Testis (tissue), 3 donors: ENCODE data around the gene BGLAP. TPM values are rescaled to one million over a fixed set of nuclear protein-coding genes. Genes with fewer than 3 reads are reported as not detected.
A peak's percentile ranks its signal among the peaks of the same experiment; 100 is the strongest.

Experiments
- DNase-seq: peaks from one replicate; pipeline ENCODE4 v3.0.0-alpha.2; 2019
- H3K27ac ChIP-seq, 2 donors: fragments of 200-600 bp; sonication (generic); one replicate each; pipeline ENCODE4 v1.5.1; 2019
- H3K27me3 ChIP-seq: fragments of 200-600 bp; sonication (generic); one replicate; pipeline ENCODE4 v1.5.1; 2019
- H3K36me3 ChIP-seq: fragments of 200-600 bp; sonication (generic); one replicate; pipeline ENCODE4 v1.5.1; 2017; ENCODE audit warnings: low read depth; ENCODE audit errors: missing control alignments
- H3K4me1 ChIP-seq: fragments of 200-600 bp; sonication (generic); one replicate; pipeline ENCODE4 v1.5.1; 2019
- H3K4me3 ChIP-seq, 2 donors: fragments of 200-600 bp; sonication (generic); one replicate each; pipeline ENCODE4 v1.5.1; 2017 to 2019
- H3K9me3 ChIP-seq: fragments of 200-600 bp; sonication (generic); one replicate; pipeline ENCODE4 v1.5.1; 2017
- POLR2A ChIP-seq: fragments of 450-650 bp; IDR thresholded peaks from one replicate; pipeline ENCODE4 v1.6.1; 2017; ENCODE audit warnings: antibody characterized with exemption, mild to moderate bottlenecking, moderate library complexity
- WGBS, 2 donors: methylation state at CpG; one replicate each; pipeline ENCODE4 v1.1.5; 2018; 5-methylcytosine and 5-hydroxymethylcytosine counted together
- intact Hi-C: fragments of 100-400 bp; cut with DNase I; formaldehyde crosslinking; loops from one replicate; pipeline ENCODE4 v1.15.1; 2023; ENCODE audit warnings: low total_unique reads
- polyA plus RNA-seq: library from polyadenylated mRNA; stranded (reverse); fragments of 350-450 nt; fragmentation: Illumina TruSeq; extraction: RNeasy Lipid Tissue Mini Kit (QIAGEN cat#74804); gene quantifications from one replicate; pipeline ENCODE4 v1.2.3, GENCODE V29; 2014; ENCODE audit warnings: low read depth, low replicate concordance; ENCODE audit not compliant: insufficient read depth
- total RNA-seq, 2 donors: library from RNA; depleted of rRNA; stranded (reverse); fragments of >200 nt; gene quantifications; one replicate each; pipeline ENCODE4 v1.2.3, GENCODE V29; 2016
- TF ChIP-seq, protein P1 (sequence below), 3 experiments: fragments of 450-650 bp in 2 of 3; fragments of 200-600 bp in 1 of 3; sonication (generic) in 1 of 3; IDR thresholded peaks; one replicate each; pipeline ENCODE4 v1.5.1; 2016 to 2019; ENCODE audit warnings: antibody characterized with exemption in 3 of 3, mild to moderate bottlenecking in 2 of 3, moderate library complexity in 1 of 3

BGLAP gene
- total and polyA plus RNA-seq, 3 donors from 2014 or later, result 1.1 to 1.5 TPM; not detected in 1

DNA sequence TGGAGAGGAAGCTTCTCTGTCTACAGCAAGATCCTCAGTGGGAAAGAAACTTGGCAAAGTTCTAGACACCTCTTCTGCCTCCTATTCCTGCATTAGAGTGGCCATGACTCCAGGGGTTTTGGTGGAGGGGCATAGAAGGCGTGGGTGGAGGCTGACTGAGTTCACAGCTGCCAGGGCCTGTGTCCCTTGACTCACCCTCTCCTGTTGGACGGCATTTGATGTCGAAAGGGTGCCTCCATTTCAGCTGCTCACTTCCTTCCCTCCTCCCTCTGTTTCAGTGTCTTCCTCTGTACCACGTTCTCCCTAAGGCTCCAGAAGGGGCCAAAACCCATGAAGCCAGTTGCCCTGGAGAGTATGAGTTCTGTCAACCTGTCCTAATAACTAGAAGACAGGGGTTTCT is 42.8 kb downstream of the BGLAP start:
- DNase-seq, result no peak
- intact Hi-C loops, result no loop called here
- Histone ChIP-seq H3K4me1 (peaks cover 20% of the 10 kb centered on the region), H3K36me3 (no peaks in the 10 kb centered on the region), H3K9me3 (no peaks in the 10 kb centered on the region), H3K4me3 (no peak overlapping the region), H3K27ac (no peak overlapping the region), H3K27me3 (no peaks in the 10 kb centered on the region)
- TF ChIP-seq POLR2A, result no peak
- TF ChIP-seq, protein P1, sequence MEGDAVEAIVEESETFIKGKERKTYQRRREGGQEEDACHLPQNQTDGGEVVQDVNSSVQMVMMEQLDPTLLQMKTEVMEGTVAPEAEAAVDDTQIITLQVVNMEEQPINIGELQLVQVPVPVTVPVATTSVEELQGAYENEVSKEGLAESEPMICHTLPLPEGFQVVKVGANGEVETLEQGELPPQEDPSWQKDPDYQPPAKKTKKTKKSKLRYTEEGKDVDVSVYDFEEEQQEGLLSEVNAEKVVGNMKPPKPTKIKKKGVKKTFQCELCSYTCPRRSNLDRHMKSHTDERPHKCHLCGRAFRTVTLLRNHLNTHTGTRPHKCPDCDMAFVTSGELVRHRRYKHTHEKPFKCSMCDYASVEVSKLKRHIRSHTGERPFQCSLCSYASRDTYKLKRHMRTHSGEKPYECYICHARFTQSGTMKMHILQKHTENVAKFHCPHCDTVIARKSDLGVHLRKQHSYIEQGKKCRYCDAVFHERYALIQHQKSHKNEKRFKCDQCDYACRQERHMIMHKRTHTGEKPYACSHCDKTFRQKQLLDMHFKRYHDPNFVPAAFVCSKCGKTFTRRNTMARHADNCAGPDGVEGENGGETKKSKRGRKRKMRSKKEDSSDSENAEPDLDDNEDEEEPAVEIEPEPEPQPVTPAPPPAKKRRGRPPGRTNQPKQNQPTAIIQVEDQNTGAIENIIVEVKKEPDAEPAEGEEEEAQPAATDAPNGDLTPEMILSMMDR (IDR thresholded peaks at IDR 0.05), result no peak
- WGBS, 2 donors, result 85% methylated on average over 4 of the region's 4 CpGs

DNA sequence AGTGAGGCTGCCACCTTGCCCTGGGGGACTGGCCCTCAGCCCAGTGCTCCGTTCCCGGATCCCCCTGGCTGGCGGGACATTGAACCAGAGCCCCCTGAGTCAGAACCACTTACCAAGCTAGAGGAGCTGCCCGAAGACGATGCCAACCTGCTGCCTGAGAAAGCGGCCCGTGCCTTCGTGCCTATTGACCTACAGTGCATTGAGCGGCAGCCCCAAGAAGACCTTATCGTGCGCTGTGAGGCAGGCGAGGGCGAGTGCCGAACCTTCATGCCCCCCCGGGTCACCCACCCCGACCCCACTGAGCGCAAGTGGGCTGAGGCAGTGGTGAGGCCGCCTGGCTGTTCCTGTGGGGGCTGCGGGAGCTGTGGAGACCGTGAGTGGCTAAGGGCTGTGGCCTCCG is 43.5 kb downstream of the BGLAP start:
- Histone ChIP-seq H3K27ac (no peak overlapping the region), H3K4me1 (peaks cover 20% of the 10 kb centered on the region), H3K9me3 (no peaks in the 10 kb centered on the region), H3K4me3 (no peak overlapping the region), H3K27me3 (no peaks in the 10 kb centered on the region), H3K36me3 (no peaks in the 10 kb centered on the region)
- 70 to 92% methylated on average over 5 to 21 of the region's 21 CpGs for WGBS, 2 donors
- DNase-seq, result no peak
- intact Hi-C loops, result no loop called here
- TF ChIP-seq POLR2A, result no peak
- TF ChIP-seq, protein P1 (IDR thresholded peaks at IDR 0.05), result no peak

DNA sequence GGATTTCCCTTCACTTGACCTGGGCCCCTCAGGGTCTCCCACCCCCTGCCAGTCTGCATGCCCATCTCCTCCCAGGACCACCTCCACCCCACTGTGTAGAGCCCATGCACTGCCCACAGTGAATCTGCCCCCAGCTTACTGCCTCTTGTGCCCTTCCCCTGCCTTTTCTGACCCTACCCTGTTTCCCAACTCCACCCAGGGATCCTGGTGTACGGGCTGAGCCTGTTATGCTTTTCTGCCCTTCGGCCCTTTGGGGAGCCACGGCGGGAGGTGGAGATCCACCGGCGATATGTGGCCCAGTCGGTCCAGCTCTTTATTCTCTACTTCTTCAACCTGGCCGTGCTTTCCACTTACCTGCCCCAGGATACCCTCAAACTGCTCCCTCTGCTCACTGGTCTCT is 44.1 kb downstream of the BGLAP start:
- no peak for DNase-seq
- Histone ChIP-seq H3K27me3 (no peaks in the 10 kb centered on the region), H3K27ac (no peak overlapping the region), H3K4me1 (peaks cover 18% of the 10 kb centered on the region), H3K36me3 (no peaks in the 10 kb centered on the region), H3K4me3 (no peak overlapping the region), H3K9me3 (no peaks in the 10 kb centered on the region)
- intact Hi-C loops, result no loop called here
- 94 to 96% methylated on average over 8 of the region's 8 CpGs for WGBS, 2 donors
- TF ChIP-seq, protein P1 (IDR thresholded peaks at IDR 0.05), result no peak
- no peak for TF ChIP-seq POLR2A

DNA sequence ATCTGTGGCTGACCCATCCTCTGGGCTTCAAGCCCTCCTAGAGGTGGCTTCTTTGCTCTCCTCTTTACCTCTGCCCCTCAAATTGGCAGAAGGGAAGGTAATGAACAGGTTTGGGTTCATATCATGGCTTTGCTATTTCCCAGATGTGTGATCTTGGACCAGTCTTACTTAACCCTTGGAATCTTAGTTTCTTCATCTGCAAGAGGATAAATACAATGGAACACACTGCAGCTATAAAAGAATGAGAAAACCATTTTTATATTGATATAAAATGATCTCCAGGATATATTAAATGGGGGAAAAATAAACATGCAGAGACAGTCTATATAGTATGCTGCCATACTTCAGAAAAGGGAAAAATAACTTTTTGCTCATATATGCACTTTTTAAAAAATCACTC is 47.9 kb downstream of the BGLAP start:
- Histone ChIP-seq H3K4me3 (no peak overlapping the region), H3K4me1 (peaks cover 4% of the 10 kb centered on the region), H3K36me3 (no peaks in the 10 kb centered on the region), H3K27me3 (no peaks in the 10 kb centered on the region), H3K9me3 (no peaks in the 10 kb centered on the region), H3K27ac (no peak overlapping the region)
- TF ChIP-seq POLR2A, result no peak
- TF ChIP-seq, protein P1 (IDR thresholded peaks at IDR 0.05), result no peak
- no peak for DNase-seq
- intact Hi-C loops, result no loop called here

DNA sequence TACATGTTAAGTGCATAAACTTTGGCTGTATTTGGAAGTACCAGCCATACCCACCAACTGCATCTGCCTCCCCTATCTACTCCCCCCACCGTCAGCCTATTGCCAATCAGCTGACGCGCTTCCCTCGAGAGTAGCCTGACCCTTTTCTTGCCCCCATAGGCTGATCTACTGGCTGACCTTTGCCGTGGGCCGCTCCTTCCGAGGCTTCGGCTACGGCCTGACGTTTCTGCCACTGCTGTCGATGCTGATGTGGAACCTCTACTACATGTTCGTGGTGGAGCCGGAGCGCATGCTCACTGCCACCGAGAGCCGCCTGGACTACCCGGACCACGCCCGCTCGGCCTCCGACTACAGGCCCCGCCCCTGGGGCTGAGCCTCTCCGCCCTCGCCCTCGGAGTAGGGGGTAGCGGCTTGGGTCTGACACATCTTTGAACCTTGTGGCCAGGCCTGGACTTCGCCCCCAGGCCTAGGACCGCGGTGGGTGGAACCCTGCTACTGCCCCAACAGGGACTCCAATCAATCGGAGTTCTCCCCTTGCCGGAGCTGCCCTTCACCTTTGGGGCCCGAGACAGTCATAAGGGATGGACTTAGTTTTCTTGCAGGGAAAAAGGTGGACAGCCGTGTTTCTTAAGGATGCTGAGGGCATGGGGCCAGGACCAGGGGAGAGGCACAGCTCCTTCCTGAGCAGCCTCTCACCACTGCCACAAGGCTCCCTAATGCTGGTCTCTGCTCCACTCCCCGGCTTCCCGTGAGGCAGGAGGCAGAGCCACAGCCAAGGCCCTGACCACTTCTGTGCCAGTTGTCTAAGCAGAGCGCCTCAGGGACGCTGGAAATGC is 49.5 kb downstream of the BGLAP start:
- DNase-seq, result peak; percentile 91
- peak overlapping the region; percentile 44 to 52 for H3K4me3 ChIP-seq
- TF ChIP-seq, protein P1 (IDR thresholded peaks at IDR 0.05), result no peak
- intact Hi-C loops, result no loop called here
- H3K27me3 ChIP-seq, result no peaks in the 10 kb centered on the region
- 11% methylated on average over 21 to 37 of the region's 37 CpGs for WGBS, 2 donors
- H3K36me3 ChIP-seq, result no peaks in the 10 kb centered on the region
- no peaks in the 10 kb centered on the region for H3K9me3 ChIP-seq
- H3K4me1 ChIP-seq, result peaks cover 4% of the 10 kb centered on the region
- H3K27ac ChIP-seq, result peak overlapping the region; percentile 16 to 75
